Keratinocyte (primary cell): ENCODE results near the gene VTCN1. TPM values are rescaled to one million over a fixed set of nuclear protein-coding genes. Genes with fewer than 3 reads are reported as not detected.
A peak's percentile ranks its signal among the peaks of the same experiment; 100 is the strongest.

Source experiments
- DNase-seq: peaks from one replicate; pipeline ENCODE4 v3.0.0-alpha.2; 2011; ENCODE audit warnings: low read depth, missing footprints, low spot score
- FAIRE-seq: peaks from 2 replicates; lab custom pipeline; 2011; peaks lifted over from hg19 to GRCh38; lab: Jason Lieb, UNC
- H2AFZ ChIP-seq: 2 replicates; pipeline ENCODE4 v1.6.0; 2012; ENCODE audit warnings: low read length, control low read depth, inconsistent platforms; ENCODE audit not compliant: control insufficient read depth
- H3K27ac ChIP-seq: 2 replicates; pipeline ENCODE4 v1.5.1; 2011; ENCODE audit warnings: low read length; ENCODE audit not compliant: control insufficient read depth, insufficient read depth
- H3K27me3 ChIP-seq: 3 replicates; pipeline ENCODE4 v1.6.0; 2011; ENCODE audit warnings: low read length; ENCODE audit not compliant: control insufficient read depth, insufficient read depth; ENCODE audit errors: extremely low read depth
- H3K36me3 ChIP-seq, 2 experiments: 2 replicates in 1 of 2; 3 replicates in 1 of 2; pipeline ENCODE4 v1.5.1; 2011; ENCODE audit warnings: low read length in 2 of 2, mild to moderate bottlenecking in 1 of 2; ENCODE audit not compliant: control insufficient read depth in 2 of 2, insufficient read depth in 2 of 2; ENCODE audit errors: extremely low read depth in 1 of 2
- H3K4me1 ChIP-seq: 3 replicates; pipeline ENCODE4 v1.5.1; 2011; ENCODE audit warnings: low read length; ENCODE audit not compliant: control insufficient read depth, insufficient read depth; ENCODE audit errors: extremely low read depth
- H3K4me2 ChIP-seq: 3 replicates; pipeline ENCODE4 v1.6.0; 2011; ENCODE audit warnings: low read depth, low read length; ENCODE audit not compliant: control insufficient read depth, insufficient read depth; ENCODE audit errors: extremely low read depth
- H3K4me3 ChIP-seq, 3 experiments: fragments of 200-600 bp in 1 of 3; sonication (generic) in 1 of 3; 2 replicates in 2 of 3; 3 replicates in 1 of 3; pipeline ENCODE4 v1.5.1; 2011 to 2016; ENCODE audit warnings: low read length in 3 of 3, mild to moderate bottlenecking in 3 of 3, control low read depth in 2 of 3, inconsistent platforms in 1 of 3, low read depth in 1 of 3, mixed read lengths in 1 of 3, mixed run types in 1 of 3, moderate library complexity in 1 of 3; ENCODE audit not compliant: control insufficient read depth in 2 of 3, insufficient read depth in 2 of 3; ENCODE audit errors: extremely low read depth in 1 of 3
- H3K79me2 ChIP-seq: 2 replicates; pipeline ENCODE4 v1.6.0; 2012; ENCODE audit warnings: low read length; ENCODE audit not compliant: control insufficient read depth, insufficient read depth
- H3K9ac ChIP-seq: 3 replicates; pipeline ENCODE4 v1.6.0; 2011; ENCODE audit warnings: low read length; ENCODE audit not compliant: control insufficient read depth, insufficient read depth; ENCODE audit errors: extremely low read depth
- H3K9me1 ChIP-seq: 3 replicates; pipeline ENCODE4 v1.6.0; 2011; ENCODE audit warnings: low read length; ENCODE audit not compliant: control insufficient read depth, insufficient read depth; ENCODE audit errors: extremely low read depth
- H3K9me3 ChIP-seq: 2 replicates; pipeline ENCODE4 v1.5.1; 2012; ENCODE audit warnings: low read depth, low read length; ENCODE audit not compliant: control insufficient read depth
- H4K20me1 ChIP-seq: 3 replicates; pipeline ENCODE4 v1.6.0; 2011; ENCODE audit warnings: low read length; ENCODE audit not compliant: control insufficient read depth, insufficient read depth; ENCODE audit errors: extremely low read depth
- CTCF ChIP-seq, 3 experiments: IDR thresholded peaks in 1 of 3; conservative IDR thresholded peaks in 1 of 3; optimal IDR thresholded peaks in 1 of 3; 2 replicates in 2 of 3; 3 replicates in 1 of 3; pipeline versions ENCODE3 to v1.5.1; 2011; ENCODE audit warnings: low read length in 3 of 3, mild to moderate bottlenecking in 3 of 3, moderate library complexity in 2 of 3, control low read depth in 1 of 3, inconsistent platforms in 1 of 3; ENCODE audit not compliant: insufficient read depth in 2 of 3; ENCODE audit errors: extremely low read depth in 1 of 3
- EZH2 ChIP-seq: IDR thresholded peaks from one replicate; pipeline ENCODE4 v1.6.1; 2012; ENCODE audit warnings: inconsistent platforms, mild to moderate bottlenecking, low read length, moderate library complexity
- dilution Hi-C: fragments of 300-500 bp; cut with MboI; formaldehyde crosslinking; loops from one replicate; pipeline ENCODE4 v1.7.0; 2020; ENCODE audit warnings: low sequenced_read_pairs; ENCODE audit not compliant: extremely low pct_ligation_motif_present
- polyA plus RNA-seq, 5 experiments: library from polyadenylated mRNA; depleted of rRNA in 3 of 5; stranded (reverse) in 3 of 5; stranded (forward) in 1 of 5; unstranded in 1 of 5; fragments of >200 nt; gene quantifications; 1 replicate in 1 of 5; 2 replicates in 3 of 5; 3 replicates in 1 of 5; pipeline versions ENCODE4 v1.2.1 to v1.2.3, GENCODE V29; 2011 to 2012; ENCODE audit warnings: missing spikeins in 2 of 5, low read depth in 1 of 5, low replicate concordance in 1 of 5

Gene VTCN1
- polyA plus RNA-seq, 1 donor (not counting 4 experiments of a cell fraction or from before 2014, with no cell fraction given), result not detected

- Histone ChIP-seq H3K36me3 (no peaks in the 10 kb centered on the region), H3K4me2 (no peak overlapping the region), H3K4me1 (no peaks in the 10 kb centered on the region), H3K9me1 (no peaks in the 10 kb centered on the region), H3K27me3 (no peaks in the 10 kb centered on the region), H3K4me3 (no peak overlapping the region), H3K9me3 (no peaks in the 10 kb centered on the region), H4K20me1 (no peaks in the 10 kb centered on the region), H3K27ac (no peak overlapping the region), H2AFZ (no peak overlapping the region), H3K9ac (no peak overlapping the region), H3K79me2 (no peaks in the 10 kb centered on the region)
- FAIRE-seq, result no peak
- no peak for DNase-seq
- dilution Hi-C loops, result no loop called here
- TF ChIP-seq CTCF (optimal IDR thresholded peaks at IDR 0.05 in 1 of 3, IDR thresholded peaks at IDR 0.05 in 1 of 3, conservative IDR thresholded peaks at IDR 0.05 in 1 of 3; ENCODE audit: extremely low read depth in 1 of 3, insufficient read depth in 2 of 3, low read length in 3 of 3), result no peak
- TF ChIP-seq EZH2, result no peak
Measured at GRCh38 chr1:117239467-117239866, 28.7 kb upstream of the VTCN1 start.

- DNase-seq (no peak), FAIRE-seq (no peak)
- no peak overlapping the region for H3K9ac ChIP-seq
- H3K36me3 ChIP-seq, result no peaks in the 10 kb centered on the region
- H3K27me3 ChIP-seq, result no peaks in the 10 kb centered on the region
- no peaks in the 10 kb centered on the region for H3K9me3 ChIP-seq
- H3K4me3 ChIP-seq, result no peak overlapping the region
- no peaks in the 10 kb centered on the region for H3K4me1 ChIP-seq
- no peak overlapping the region for H3K4me2 ChIP-seq
- dilution Hi-C loops, result no loop called here
- H3K27ac ChIP-seq, result no peak overlapping the region
- peak overlapping the region; percentile 12 for H2AFZ ChIP-seq
- TF ChIP-seq EZH2, result no peak
- TF ChIP-seq CTCF (optimal IDR thresholded peaks at IDR 0.05 in 1 of 3, IDR thresholded peaks at IDR 0.05 in 1 of 3, conservative IDR thresholded peaks at IDR 0.05 in 1 of 3; ENCODE audit: extremely low read depth in 1 of 3, insufficient read depth in 2 of 3, low read length in 3 of 3), result no peak
- H3K9me1 ChIP-seq, result no peaks in the 10 kb centered on the region
- H4K20me1 ChIP-seq, result no peaks in the 10 kb centered on the region
- no peaks in the 10 kb centered on the region for H3K79me2 ChIP-seq
Measured at GRCh38 chr1:117237726-117238381, 27.1 kb upstream of the VTCN1 start.
